ENCODE measurements around the gene CRYGN. TPM values are rescaled to one million over a fixed set of nuclear protein-coding genes. Genes with fewer than 3 reads are reported as not detected.

CRYGN gene
- total and polyA plus RNA-seq, 2 of the 13 experiments (the other 11 are each of a cell fraction or from before 2014, with no cell fraction given), result 0.11 TPM; not detected in 1

DNA sequence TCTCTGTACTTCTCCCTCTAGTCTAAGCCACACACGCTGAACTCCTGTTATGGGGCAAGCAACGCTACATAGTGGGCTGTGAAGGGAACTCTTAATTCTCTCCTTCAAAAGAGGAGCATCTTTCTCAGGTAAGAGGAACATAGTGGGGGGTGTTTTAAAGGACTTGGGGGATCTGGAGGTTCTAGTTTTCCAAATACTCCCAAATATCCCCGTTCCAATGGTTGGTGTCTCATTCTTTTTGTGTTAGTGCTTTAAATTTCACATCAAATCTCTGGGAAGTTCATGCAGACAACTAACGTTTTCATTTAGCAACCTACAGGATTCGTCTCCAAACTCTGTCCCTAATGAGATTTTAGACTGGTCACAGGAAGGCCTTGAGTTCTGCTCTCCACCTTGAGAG lies 17.7 kb downstream of the CRYGN start (continued):
- TF ChIP-seq, protein P1, sequence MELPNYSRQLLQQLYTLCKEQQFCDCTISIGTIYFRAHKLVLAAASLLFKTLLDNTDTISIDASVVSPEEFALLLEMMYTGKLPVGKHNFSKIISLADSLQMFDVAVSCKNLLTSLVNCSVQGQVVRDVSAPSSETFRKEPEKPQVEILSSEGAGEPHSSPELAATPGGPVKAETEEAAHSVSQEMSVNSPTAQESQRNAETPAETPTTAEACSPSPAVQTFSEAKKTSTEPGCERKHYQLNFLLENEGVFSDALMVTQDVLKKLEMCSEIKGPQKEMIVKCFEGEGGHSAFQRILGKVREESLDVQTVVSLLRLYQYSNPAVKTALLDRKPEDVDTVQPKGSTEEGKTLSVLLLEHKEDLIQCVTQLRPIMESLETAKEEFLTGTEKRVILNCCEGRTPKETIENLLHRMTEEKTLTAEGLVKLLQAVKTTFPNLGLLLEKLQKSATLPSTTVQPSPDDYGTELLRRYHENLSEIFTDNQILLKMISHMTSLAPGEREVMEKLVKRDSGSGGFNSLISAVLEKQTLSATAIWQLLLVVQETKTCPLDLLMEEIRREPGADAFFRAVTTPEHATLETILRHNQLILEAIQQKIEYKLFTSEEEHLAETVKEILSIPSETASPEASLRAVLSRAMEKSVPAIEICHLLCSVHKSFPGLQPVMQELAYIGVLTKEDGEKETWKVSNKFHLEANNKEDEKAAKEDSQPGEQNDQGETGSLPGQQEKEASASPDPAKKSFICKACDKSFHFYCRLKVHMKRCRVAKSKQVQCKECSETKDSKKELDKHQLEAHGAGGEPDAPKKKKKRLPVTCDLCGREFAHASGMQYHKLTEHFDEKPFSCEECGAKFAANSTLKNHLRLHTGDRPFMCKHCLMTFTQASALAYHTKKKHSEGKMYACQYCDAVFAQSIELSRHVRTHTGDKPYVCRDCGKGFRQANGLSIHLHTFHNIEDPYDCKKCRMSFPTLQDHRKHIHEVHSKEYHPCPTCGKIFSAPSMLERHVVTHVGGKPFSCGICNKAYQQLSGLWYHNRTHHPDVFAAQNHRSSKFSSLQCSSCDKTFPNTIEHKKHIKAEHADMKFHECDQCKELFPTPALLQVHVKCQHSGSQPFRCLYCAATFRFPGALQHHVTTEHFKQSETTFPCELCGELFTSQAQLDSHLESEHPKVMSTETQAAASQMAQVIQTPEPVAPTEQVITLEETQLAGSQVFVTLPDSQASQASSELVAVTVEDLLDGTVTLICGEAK (IDR thresholded peaks at IDR 0.05), result no peak
- TF ChIP-seq, protein P1 (CRISPR knock-in tag; IDR thresholded peaks at IDR 0.05), result no peak
- no peak for TF ChIP-seq U2AF1 (optimal IDR thresholded peaks at IDR 0.05; ENCODE audit: low read depth, low read length)

DNA sequence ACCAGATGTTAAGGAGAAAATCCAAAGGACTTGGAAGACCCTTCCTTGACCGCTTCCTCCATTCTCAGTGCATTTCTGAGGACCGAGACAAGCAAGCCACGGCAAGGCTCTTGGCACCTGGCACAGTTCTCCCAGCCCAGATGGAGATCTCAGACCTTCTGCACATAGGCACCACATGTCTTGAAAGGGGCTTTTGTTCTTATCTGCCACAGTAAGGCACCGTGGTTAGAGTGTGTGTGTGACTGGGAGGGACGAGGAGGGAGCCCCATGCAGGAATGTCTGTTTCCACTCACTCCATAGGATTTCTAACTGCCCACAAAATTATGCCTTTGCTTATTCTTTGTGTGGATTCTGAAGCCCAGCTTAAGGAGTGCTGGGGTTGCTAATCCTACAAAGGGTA lies 19.8 kb downstream of the CRYGN start:
- intact Hi-C loops (cut with micrococcal nuclease; ENCODE audit: unreplicated experiment), result no loop called here
- H3K4me2 ChIP-seq (ENCODE audit: low read depth, low read length), result no peak overlapping the region
- ATAC-seq (no peak), FAIRE-seq (no peak), DNase-seq (ENCODE audit: low spot score) (no peak)
- no peak overlapping the region for H2AFZ ChIP-seq (ENCODE audit: low read length)
- H3K9me3 ChIP-seq (ENCODE audit: low read length), result no peaks in the 10 kb centered on the region; the same call in 1 of the 2 replicates
- H3K27ac ChIP-seq (ENCODE audit: extremely low read length, insufficient read depth, low read length), result no peak overlapping the region
- no peaks in the 10 kb centered on the region for H3K36me3 ChIP-seq (replicated peaks in 1 of 2; ENCODE audit: control insufficient read depth in 1 of 2, insufficient read depth in 2 of 2, low read length in 2 of 2)
- in situ Hi-C loops (cut with HindIII; ENCODE audit: extremely low pct_ligation_motif_present, low pct_unique_long_range_greater_than_20kb), result no loop called here
- H3K4me1 ChIP-seq (ENCODE audit: insufficient read depth, low read length), result peaks cover 19% of the 10 kb centered on the region
- no peaks in the 10 kb centered on the region for H4K20me1 ChIP-seq (ENCODE audit: insufficient read depth, low read length)
- no peaks in the 10 kb centered on the region for H3K79me2 ChIP-seq (ENCODE audit: insufficient read depth, low read length)
- no peak overlapping the region for H3K9ac ChIP-seq (ENCODE audit: insufficient read depth, low read depth, low read length)
- no peak overlapping the region for H3K4me3 ChIP-seq (replicated peaks in 1 of 3; ENCODE audit: insufficient read depth in 1 of 3, low read depth in 2 of 3, low read length in 3 of 3)
- ChIA-PET POLR2A (no interaction called here), CTCF (ENCODE audit: low intra/inter-chr PET ratio, low total read pairs) (no interaction called here)
- no TSS peak for BruUV-seq (replicated peaks)
- WGBS (ENCODE audit: low lambda C conversion rate), result 23% methylated on average over 5 of the region's 5 CpGs
- H3K27me3 ChIP-seq (ENCODE audit: control insufficient read depth in 1 of 2, insufficient read depth in 2 of 2, low read length in 2 of 2), result peaks cover 4 to 16% of the 10 kb centered on the region in 2 experiments; a peak in 4 of 5 replicates
- no peak for TF ChIP-seq ZNF251 (CRISPR knock-in tag; IDR thresholded peaks at IDR 0.05)
- TF ChIP-seq, protein P2, sequence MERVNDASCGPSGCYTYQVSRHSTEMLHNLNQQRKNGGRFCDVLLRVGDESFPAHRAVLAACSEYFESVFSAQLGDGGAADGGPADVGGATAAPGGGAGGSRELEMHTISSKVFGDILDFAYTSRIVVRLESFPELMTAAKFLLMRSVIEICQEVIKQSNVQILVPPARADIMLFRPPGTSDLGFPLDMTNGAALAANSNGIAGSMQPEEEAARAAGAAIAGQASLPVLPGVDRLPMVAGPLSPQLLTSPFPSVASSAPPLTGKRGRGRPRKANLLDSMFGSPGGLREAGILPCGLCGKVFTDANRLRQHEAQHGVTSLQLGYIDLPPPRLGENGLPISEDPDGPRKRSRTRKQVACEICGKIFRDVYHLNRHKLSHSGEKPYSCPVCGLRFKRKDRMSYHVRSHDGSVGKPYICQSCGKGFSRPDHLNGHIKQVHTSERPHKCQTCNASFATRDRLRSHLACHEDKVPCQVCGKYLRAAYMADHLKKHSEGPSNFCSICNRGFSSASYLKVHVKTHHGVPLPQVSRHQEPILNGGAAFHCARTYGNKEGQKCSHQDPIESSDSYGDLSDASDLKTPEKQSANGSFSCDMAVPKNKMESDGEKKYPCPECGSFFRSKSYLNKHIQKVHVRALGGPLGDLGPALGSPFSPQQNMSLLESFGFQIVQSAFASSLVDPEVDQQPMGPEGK (CRISPR knock-in tag; IDR thresholded peaks at IDR 0.05), result no peak
- no peak for TF ChIP-seq TMF1 (CRISPR knock-in tag; IDR thresholded peaks at IDR 0.05; ENCODE audit: low read depth)
- TF ChIP-seq, protein P3, sequence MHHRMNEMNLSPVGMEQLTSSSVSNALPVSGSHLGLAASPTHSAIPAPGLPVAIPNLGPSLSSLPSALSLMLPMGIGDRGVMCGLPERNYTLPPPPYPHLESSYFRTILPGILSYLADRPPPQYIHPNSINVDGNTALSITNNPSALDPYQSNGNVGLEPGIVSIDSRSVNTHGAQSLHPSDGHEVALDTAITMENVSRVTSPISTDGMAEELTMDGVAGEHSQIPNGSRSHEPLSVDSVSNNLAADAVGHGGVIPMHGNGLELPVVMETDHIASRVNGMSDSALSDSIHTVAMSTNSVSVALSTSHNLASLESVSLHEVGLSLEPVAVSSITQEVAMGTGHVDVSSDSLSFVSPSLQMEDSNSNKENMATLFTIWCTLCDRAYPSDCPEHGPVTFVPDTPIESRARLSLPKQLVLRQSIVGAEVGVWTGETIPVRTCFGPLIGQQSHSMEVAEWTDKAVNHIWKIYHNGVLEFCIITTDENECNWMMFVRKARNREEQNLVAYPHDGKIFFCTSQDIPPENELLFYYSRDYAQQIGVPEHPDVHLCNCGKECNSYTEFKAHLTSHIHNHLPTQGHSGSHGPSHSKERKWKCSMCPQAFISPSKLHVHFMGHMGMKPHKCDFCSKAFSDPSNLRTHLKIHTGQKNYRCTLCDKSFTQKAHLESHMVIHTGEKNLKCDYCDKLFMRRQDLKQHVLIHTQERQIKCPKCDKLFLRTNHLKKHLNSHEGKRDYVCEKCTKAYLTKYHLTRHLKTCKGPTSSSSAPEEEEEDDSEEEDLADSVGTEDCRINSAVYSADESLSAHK (CRISPR knock-in tag; IDR thresholded peaks at IDR 0.05; ENCODE audit: borderline replicate concordance), result no peak
- TF ChIP-seq, protein P4, sequence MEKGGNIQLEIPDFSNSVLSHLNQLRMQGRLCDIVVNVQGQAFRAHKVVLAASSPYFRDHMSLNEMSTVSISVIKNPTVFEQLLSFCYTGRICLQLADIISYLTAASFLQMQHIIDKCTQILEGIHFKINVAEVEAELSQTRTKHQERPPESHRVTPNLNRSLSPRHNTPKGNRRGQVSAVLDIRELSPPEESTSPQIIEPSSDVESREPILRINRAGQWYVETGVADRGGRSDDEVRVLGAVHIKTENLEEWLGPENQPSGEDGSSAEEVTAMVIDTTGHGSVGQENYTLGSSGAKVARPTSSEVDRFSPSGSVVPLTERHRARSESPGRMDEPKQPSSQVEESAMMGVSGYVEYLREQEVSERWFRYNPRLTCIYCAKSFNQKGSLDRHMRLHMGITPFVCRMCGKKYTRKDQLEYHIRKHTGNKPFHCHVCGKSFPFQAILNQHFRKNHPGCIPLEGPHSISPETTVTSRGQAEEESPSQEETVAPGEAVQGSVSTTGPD (CRISPR knock-in tag; IDR thresholded peaks at IDR 0.05), result no peak
